Epithelial cell of esophagus (primary cell): ENCODE measurements around the gene GAREM1.
A peak's percentile ranks its signal among the peaks of the same experiment; 100 is the strongest.

Experiments
- DNase-seq: peaks from one replicate; pipeline ENCODE4 v3.0.0; 2010; ENCODE audit warnings: low read depth
- H3K4me3 ChIP-seq: 2 replicates; pipeline ENCODE4 v1.5.1; 2011; ENCODE audit warnings: mild to moderate bottlenecking, low read length, control low read depth
- CTCF ChIP-seq: IDR thresholded peaks from 2 replicates; pipeline ENCODE4 v1.5.1; 2011; ENCODE audit warnings: low read depth, mild to moderate bottlenecking, low read length, control low read depth, inconsistent platforms; ENCODE audit not compliant: insufficient read depth; ENCODE audit errors: missing control alignments

The GAREM1 gene

GRCh38 chr18:32275221-32275620 lies 195.5 kb downstream of the GAREM1 start:
- no peak for TF ChIP-seq CTCF

GRCh38 chr18:32274307-32274706 lies 196.4 kb downstream of the GAREM1 start:
- no peak for TF ChIP-seq CTCF
- DNase-seq, result no peak
- H3K4me3 ChIP-seq, result no peak overlapping the region

More at GRCh38 chr18:32275221-32275620, 195.5 kb downstream of the GAREM1 start:
- DNase-seq, result no peak
- H3K4me3 ChIP-seq, result no peak overlapping the region

- H3K4me3 ChIP-seq, result no peak overlapping the region
- peak; percentile 73 for TF ChIP-seq CTCF
- DNase-seq, result peak; percentile 62
These were observed 198.9 kb downstream of the GAREM1 start for GRCh38 chr18:32271672-32272208.

- H3K4me3 ChIP-seq, result no peak overlapping the region
- no peak for TF ChIP-seq CTCF
- DNase-seq, result no peak
These were observed 200.3 kb downstream of the GAREM1 start for GRCh38 chr18:32270341-32270740.

GRCh38 chr18:32267463-32267862 lies 203.2 kb downstream of the GAREM1 start:
- H3K4me3 ChIP-seq, result no peak overlapping the region
- TF ChIP-seq CTCF, result no peak
- DNase-seq, result no peak

GRCh38 chr18:32264401-32264800 lies 206.3 kb downstream of the GAREM1 start:
- H3K4me3 ChIP-seq, result no peak overlapping the region
- DNase-seq, result no peak
- no peak for TF ChIP-seq CTCF

- TF ChIP-seq CTCF, result no peak
- DNase-seq, result no peak
- no peak overlapping the region for H3K4me3 ChIP-seq
These were observed 208.6 kb downstream of the GAREM1 start for GRCh38 chr18:32262092-32262491.
